ENCODE results near the gene TEK.

DNA sequence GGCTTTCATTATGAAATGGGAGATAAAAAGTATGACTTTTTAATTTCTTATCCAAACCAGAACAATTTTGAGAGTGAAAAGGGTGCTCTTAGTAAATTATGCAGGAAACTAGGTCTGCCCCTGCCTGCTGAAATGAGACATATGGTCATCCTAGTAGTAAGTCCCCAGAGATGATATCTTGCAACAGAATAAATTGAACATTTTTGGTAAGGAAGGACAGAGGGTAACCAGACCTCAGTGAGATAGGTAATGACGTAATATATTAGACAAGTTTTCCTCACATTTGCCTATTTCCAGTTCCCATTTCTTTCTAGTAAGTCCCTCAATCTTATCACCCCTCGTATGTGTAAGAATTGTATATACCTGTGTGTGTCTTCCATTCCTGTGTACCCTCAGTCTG is 96.2 kb downstream of the TEK start:
- TF ChIP-seq, protein P1, sequence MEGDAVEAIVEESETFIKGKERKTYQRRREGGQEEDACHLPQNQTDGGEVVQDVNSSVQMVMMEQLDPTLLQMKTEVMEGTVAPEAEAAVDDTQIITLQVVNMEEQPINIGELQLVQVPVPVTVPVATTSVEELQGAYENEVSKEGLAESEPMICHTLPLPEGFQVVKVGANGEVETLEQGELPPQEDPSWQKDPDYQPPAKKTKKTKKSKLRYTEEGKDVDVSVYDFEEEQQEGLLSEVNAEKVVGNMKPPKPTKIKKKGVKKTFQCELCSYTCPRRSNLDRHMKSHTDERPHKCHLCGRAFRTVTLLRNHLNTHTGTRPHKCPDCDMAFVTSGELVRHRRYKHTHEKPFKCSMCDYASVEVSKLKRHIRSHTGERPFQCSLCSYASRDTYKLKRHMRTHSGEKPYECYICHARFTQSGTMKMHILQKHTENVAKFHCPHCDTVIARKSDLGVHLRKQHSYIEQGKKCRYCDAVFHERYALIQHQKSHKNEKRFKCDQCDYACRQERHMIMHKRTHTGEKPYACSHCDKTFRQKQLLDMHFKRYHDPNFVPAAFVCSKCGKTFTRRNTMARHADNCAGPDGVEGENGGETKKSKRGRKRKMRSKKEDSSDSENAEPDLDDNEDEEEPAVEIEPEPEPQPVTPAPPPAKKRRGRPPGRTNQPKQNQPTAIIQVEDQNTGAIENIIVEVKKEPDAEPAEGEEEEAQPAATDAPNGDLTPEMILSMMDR (IDR thresholded peaks at IDR 0.05), result no peak
- no peak for TF ChIP-seq EP300 (IDR thresholded peaks at IDR 0.05)
